SK-N-SH (cell line): Measurements from ENCODE around the gene SCNN1G. TPM values are rescaled to one million over a fixed set of nuclear protein-coding genes. Genes with fewer than 3 reads are reported as not detected.

ENCODE experiments used
- CTCF ChIA-PET: fragments of 300-600, 350-600 bp; formaldehyde crosslinking; extraction: SDS; loops from one replicate; lab custom pipeline; 2021; lab: Yijun Ruan, JAX
- POLR2A ChIA-PET: fragments of 350-600 bp; sonication (Branson Sonifier 250); formaldehyde crosslinking; extraction: SDS; loops from one replicate; lab custom pipeline; 2020; ENCODE audit warnings: antibody characterized with exemption, inconsistent platforms; lab: Yijun Ruan, JAX
- DNase-seq: peaks from one replicate; pipeline ENCODE4 v3.0.0; 2012
- H2AFZ ChIP-seq: fragments of 200-600 bp; sonication (generic); 2 replicates; pipeline ENCODE4 v1.8.1; 2016; ENCODE audit warnings: antibody characterized with exemption, mild to moderate bottlenecking, low read depth
- H3F3A ChIP-seq: fragments of 200-600 bp; sonication (generic); replicated peaks from 2 replicates; pipeline ENCODE3; 2016; ENCODE audit warnings: antibody characterized with exemption, mild to moderate bottlenecking; ENCODE audit not compliant: insufficient read depth
- H3K27ac ChIP-seq, 2 experiments: fragments of 200-500 bp in 1 of 2; fragments of 200-600 bp in 1 of 2; sonication (Bioruptor generic) in 1 of 2; sonication (generic), shearing (Covaris generic) in 1 of 2; 2 replicates each; pipeline versions ENCODE4 v1.5.1 to v1.6.1; 2014 to 2016; ENCODE audit warnings: low read depth in 2 of 2, inconsistent platforms in 1 of 2, low read length in 1 of 2, mild to moderate bottlenecking in 1 of 2, mixed read lengths in 1 of 2
- H3K27me3 ChIP-seq: fragments of 200-600 bp; sonication (generic), shearing (Covaris generic); 2 replicates; pipeline ENCODE4 v1.6.1; 2016; ENCODE audit warnings: mixed run types; ENCODE audit not compliant: insufficient read depth
- H3K36me3 ChIP-seq, 2 experiments: fragments of 200-500 bp in 1 of 2; fragments of 200-600 bp in 1 of 2; sonication (Bioruptor generic) in 1 of 2; sonication (generic) in 1 of 2; replicated peaks in 1 of 2; 2 replicates each; pipeline versions ENCODE3 to v1.5.1; 2014 to 2016; ENCODE audit warnings: low read length in 1 of 2, mild to moderate bottlenecking in 1 of 2; ENCODE audit not compliant: insufficient read depth in 2 of 2, control insufficient read depth in 1 of 2
- H3K4me1 ChIP-seq, 2 experiments: fragments of 200-500 bp in 1 of 2; fragments of 200-600 bp in 1 of 2; sonication (Bioruptor generic) in 1 of 2; sonication (generic), shearing (Covaris generic) in 1 of 2; 2 replicates each; pipeline versions ENCODE4 v1.5.1 to v1.6.1; 2014 to 2016; ENCODE audit warnings: low read depth in 1 of 2, low read length in 1 of 2, mixed run types in 1 of 2; ENCODE audit not compliant: insufficient read depth in 2 of 2, control insufficient read depth in 1 of 2
- H3K4me2 ChIP-seq: fragments of 200-600 bp; sonication (generic), shearing (Covaris generic); 2 replicates; pipeline ENCODE4 v1.6.1; 2017; ENCODE audit warnings: mixed run types
- H3K4me3 ChIP-seq, 2 experiments: fragments of 200-500 bp in 1 of 2; fragments of 200-600 bp in 1 of 2; sonication (Bioruptor generic) in 1 of 2; sonication (generic), shearing (Covaris generic) in 1 of 2; 2 replicates each; pipeline versions ENCODE4 v1.5.1 to v1.8.1; 2014 to 2016; ENCODE audit warnings: low read depth in 2 of 2, inconsistent platforms in 1 of 2, low read length in 1 of 2, mild to moderate bottlenecking in 1 of 2, mixed read lengths in 1 of 2, moderate library complexity in 1 of 2
- H3K79me2 ChIP-seq: fragments of 200-600 bp; sonication (generic); 2 replicates; pipeline ENCODE4 v1.8.1; 2017; ENCODE audit warnings: mild to moderate bottlenecking; ENCODE audit not compliant: insufficient read depth
- H3K9ac ChIP-seq: fragments of 200-600 bp; sonication (generic); 2 replicates; pipeline ENCODE4 v1.6.1; 2017; ENCODE audit warnings: mixed run types
- H3K9me2 ChIP-seq: fragments of 200-600 bp; sonication (generic); 2 replicates; pipeline ENCODE4 v1.6.1; 2017; ENCODE audit warnings: mixed run types
- H3K9me3 ChIP-seq: fragments of 200-600 bp; sonication (generic); 2 replicates; pipeline ENCODE4 v1.6.1; 2017; ENCODE audit warnings: mixed run types, mild to moderate bottlenecking, moderate library complexity
- H4K20me1 ChIP-seq: fragments of 200-600 bp; sonication (generic); 2 replicates; pipeline ENCODE4 v1.6.1; 2017; ENCODE audit warnings: mild to moderate bottlenecking, mixed run types; ENCODE audit not compliant: insufficient read depth
- EZH2phosphoT487 ChIP-seq: fragments of 200-600 bp; sonication (generic); IDR thresholded peaks from 2 replicates; pipeline ENCODE4 v1.6.1; 2017; ENCODE audit warnings: low read depth, mixed run types, mild to moderate bottlenecking, antibody characterized with exemption, moderate library complexity, borderline replicate concordance
- FOXM1 ChIP-seq: IDR thresholded peaks from 2 replicates; pipeline ENCODE4 v1.4.0; 2012; ENCODE audit warnings: low read depth, mild to moderate bottlenecking
- GABPA ChIP-seq: IDR thresholded peaks from 2 replicates; pipeline ENCODE4 v1.4.0; 2012; ENCODE audit warnings: low read depth, mild to moderate bottlenecking
- IRF3 ChIP-seq: fragments of 150-350 bp; IDR thresholded peaks from 2 replicates; pipeline ENCODE4 v1.6.1; 2016; ENCODE audit warnings: mild to moderate bottlenecking, low read depth, low read length
- MEF2A ChIP-seq: IDR thresholded peaks from 2 replicates; pipeline ENCODE4 v1.4.0; 2012; ENCODE audit warnings: low read depth, borderline replicate concordance
- NRF1 ChIP-seq: IDR thresholded peaks from 2 replicates; pipeline ENCODE4 v1.6.1; 2012; ENCODE audit warnings: low read depth, mild to moderate bottlenecking, low read length
- RCOR1 ChIP-seq: fragments of 150-350 bp; IDR thresholded peaks from 2 replicates; pipeline ENCODE4 v1.6.1; 2017; ENCODE audit warnings: antibody characterized with exemption, low read length
- REST ChIP-seq: IDR thresholded peaks from 2 replicates; pipeline ENCODE4 v1.6.1; 2012; ENCODE audit warnings: mild to moderate bottlenecking, low read depth, low read length, moderate library complexity
- RFX5 ChIP-seq: IDR thresholded peaks from 2 replicates; pipeline ENCODE4 v1.6.1; 2012; ENCODE audit warnings: mild to moderate bottlenecking, improper control_type of control experiment, low read length
- SIN3A ChIP-seq: IDR thresholded peaks from 2 replicates; pipeline ENCODE4 v1.6.1; 2012; ENCODE audit warnings: low read depth, mild to moderate bottlenecking, low read length, moderate library complexity, borderline replicate concordance
- SMC3 ChIP-seq: IDR thresholded peaks from 2 replicates; pipeline ENCODE4 v1.6.1; 2012; ENCODE audit warnings: low read depth, low read length, improper control_type of control experiment
- TCF12 ChIP-seq: IDR thresholded peaks from 2 replicates; pipeline ENCODE4 v1.4.0; 2012
- TEAD4 ChIP-seq: IDR thresholded peaks from 2 replicates; pipeline ENCODE4 v1.4.0; 2012; ENCODE audit warnings: mild to moderate bottlenecking, borderline replicate concordance; ENCODE audit not compliant: insufficient read depth
- USF1 ChIP-seq: IDR thresholded peaks from 2 replicates; pipeline ENCODE4 v1.4.0; 2012; ENCODE audit warnings: low read depth, borderline replicate concordance
- YY1 ChIP-seq: IDR thresholded peaks from 2 replicates; pipeline ENCODE4 v1.4.0; 2012; ENCODE audit warnings: low read depth, mild to moderate bottlenecking
- WGBS: methylation state at CpG from one replicate; pipeline ENCODE4 v1.1.6; 2017; ENCODE audit warnings: low lambda C conversion rate; 5-methylcytosine and 5-hydroxymethylcytosine counted together
- polyA plus RNA-seq, 3 experiments: library from polyadenylated mRNA; depleted of rRNA; stranded (reverse); fragments of >200 nt; gene quantifications; 2 replicates each; pipeline ENCODE4 v1.2.3, GENCODE V29; 2012

The SCNN1G gene
- polyA plus RNA-seq, 1 of the 3 experiments (the other 2 are of a cell fraction), result not detected

- ChIA-PET POLR2A (no interaction called here), CTCF (interaction anchor here (4.9 to 8.1 kb wide), 2 partner anchors 10 to 262 kb away, joined by 22 to 77 read pairs; partner anchors contain the start of gene SCNN1G)
- TF ChIP-seq USF1 (no peak), SMC3 (no peak), FOXM1 (no peak), NRF1 (no peak), YY1 (no peak), RCOR1 (no peak), TCF12 (no peak), SIN3A (no peak), TEAD4 (no peak), RFX5 (no peak), IRF3 (no peak), EZH2phosphoT487 (no peak), MEF2A (no peak)
- no peaks in the 10 kb centered on the region for H4K20me1 ChIP-seq
- H3K4me1 ChIP-seq, result no peaks in the 10 kb centered on the region
- no peak overlapping the region for H2AFZ ChIP-seq
- H3K79me2 ChIP-seq, result no peaks in the 10 kb centered on the region
- no peaks in the 10 kb centered on the region for H3K27me3 ChIP-seq
- no peaks in the 10 kb centered on the region for H3K9me3 ChIP-seq
- H3F3A ChIP-seq, result no peaks in the 10 kb centered on the region
- H3K4me2 ChIP-seq, result no peak overlapping the region
- H3K9ac ChIP-seq, result no peak overlapping the region
- no peaks in the 10 kb centered on the region for H3K9me2 ChIP-seq
- no peaks in the 10 kb centered on the region for H3K36me3 ChIP-seq
- no peak overlapping the region for H3K27ac ChIP-seq
- DNase-seq, result no peak
- no peak overlapping the region for H3K4me3 ChIP-seq
- WGBS, result 37% methylated on average over 3 of the region's 3 CpGs
Measured at GRCh38 chr16:23172994-23173393, 9.6 kb upstream of the SCNN1G start.

GRCh38 chr16:23174622-23175021, 7.9 kb upstream of the SCNN1G start:
- DNase-seq, result no peak
- Histone ChIP-seq H3K9me3 (no peaks in the 10 kb centered on the region), H3K9me2 (no peaks in the 10 kb centered on the region), H3F3A (no peaks in the 10 kb centered on the region), H3K4me3 (no peak overlapping the region), H3K9ac (no peak overlapping the region), H3K27me3 (no peaks in the 10 kb centered on the region), H3K4me1 (no peaks in the 10 kb centered on the region), H3K36me3 (no peaks in the 10 kb centered on the region), H2AFZ (no peak overlapping the region), H3K4me2 (no peak overlapping the region), H3K79me2 (no peaks in the 10 kb centered on the region), H3K27ac (no peak overlapping the region), H4K20me1 (no peaks in the 10 kb centered on the region)
- TF ChIP-seq GABPA (no peak), REST (peak; percentile 95)
- ChIA-PET CTCF (interaction anchor here (4.9 to 8.1 kb wide), 2 partner anchors 8 to 260 kb away, joined by 22 to 77 read pairs; partner anchors contain the start of gene SCNN1G), POLR2A (no interaction called here)
- 54% methylated on average over 2 of the region's 2 CpGs for WGBS
